Muscle of arm (tissue), 12 donors: Measurements from ENCODE around the gene CLDN14. TPM values are rescaled to one million over a fixed set of nuclear protein-coding genes. Genes with fewer than 3 reads are reported as not detected.

ENCODE experiments used
- polyA plus RNA-seq, 12 donors: library from polyadenylated mRNA; unstranded; fragments of 120-200 nt; gene quantifications; one replicate each; pipeline ENCODE4 v1.2.1, GENCODE V29; 2013; ENCODE audit not compliant: insufficient read length in 12 of 12

The CLDN14 gene
- polyA plus RNA-seq, 12 donors = 0.49 to 8.5 (median 1.8) TPM; not detected in 2

Other genes with a start within 250 kb of the CLDN14 start
- 10 to 100 TPM in 11 of 12 donors, not detected in 1; 37.0 to 60.5 (median 49.1) TPM for gene MORC3, start 159.9 kb downstream of the CLDN14 start, polyA plus RNA-seq
- gene CHAF1B, start 94.7 kb downstream of the CLDN14 start, polyA plus RNA-seq = 1 to 10 TPM in 11 of 12 donors, not detected in 1; 3.1 to 8.8 (median 4.5) TPM
- 1 to 10 TPM in 11 of 12 donors, not detected in 1; 1.3 to 9.6 (median 4.3) TPM for gene SIM2, start 219.0 kb upstream of the CLDN14 start, polyA plus RNA-seq